Colonic mucosa (tissue), 4 donors: ENCODE results near the gene PRKCD. TPM values are rescaled to one million over a fixed set of nuclear protein-coding genes. Genes with fewer than 3 reads are reported as not detected.
A peak's percentile ranks its signal among the peaks of the same experiment; 100 is the strongest.

Experiments used
- DNase-seq: peaks from one replicate; pipeline ENCODE4 v3.0.0-alpha.2; 2020
- H3K27ac ChIP-seq: fragments of 200-600 bp; one replicate; pipeline ENCODE4 v1.8.0; 2021
- H3K27me3 ChIP-seq: fragments of 200-600 bp; one replicate; pipeline ENCODE4 v1.8.0; 2021
- H3K36me3 ChIP-seq: fragments of 200-600 bp; one replicate; pipeline ENCODE4 v1.8.0; 2021
- H3K4me1 ChIP-seq: fragments of 200-600 bp; one replicate; pipeline ENCODE4 v1.8.0; 2021; ENCODE audit warnings: mild to moderate bottlenecking
- H3K4me3 ChIP-seq: fragments of 200-600 bp; one replicate; pipeline ENCODE4 v1.8.0; 2021
- H3K9ac ChIP-seq, 2 donors: one replicate each; pipeline ENCODE4 v1.7.0; 2013; ENCODE audit warnings: control low read depth in 2 of 2, low read depth in 2 of 2, low read length in 2 of 2
- H3K9me3 ChIP-seq: fragments of 200-600 bp; one replicate; pipeline ENCODE4 v1.8.0; 2021
- intact Hi-C: fragments of 100-400 bp; cut with DNase I; formaldehyde crosslinking; loops from one replicate; pipeline ENCODE4 v1.14.1; 2022
- total RNA-seq, 2 donors: library from RNA; stranded (reverse); fragmentation: NEBNext Ultra II Directional in 1 of 2; extraction: Animal tissue kit (Norgen Biotek cat#: 25700) in 1 of 2; gene quantifications; one replicate each; pipeline ENCODE4 v1.2.1, GENCODE V29; 2021
- TF ChIP-seq, protein P1 (sequence below): fragments of 200-600 bp; IDR thresholded peaks from one replicate; pipeline ENCODE4 v1.8.0; 2022; ENCODE audit warnings: antibody characterized with exemption, mild to moderate bottlenecking
- donor health status: healthy.
- donor health status: DM: no; HTN: no; CAD: no.
- donor health status: DM: no; HTN: no; CAD: no.

Gene PRKCD
- total RNA-seq, 2 donors from 2014 or later = 58.9 to 75.0 TPM

DNA sequence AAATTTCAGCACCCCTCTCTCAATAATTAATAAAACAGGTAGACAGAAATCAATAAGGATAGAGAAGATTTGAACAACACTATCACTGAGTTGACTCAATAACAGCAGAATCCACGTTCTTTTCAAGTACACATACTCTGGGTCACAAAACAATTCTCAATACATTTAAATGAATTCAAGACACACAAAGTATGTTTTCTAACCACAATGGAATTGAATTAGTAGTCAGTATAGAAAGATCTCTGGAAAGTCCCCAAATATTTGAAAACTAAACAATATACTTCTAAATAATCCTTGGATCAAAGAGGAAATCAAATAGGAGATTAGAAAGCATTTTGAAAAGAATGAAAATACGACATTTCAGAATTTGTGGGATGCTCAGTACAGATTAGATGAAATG lies 54.8 kb downstream of the PRKCD start:
- Histone ChIP-seq H3K27me3 (no peaks in the 10 kb centered on the region), H3K4me1 (no peaks in the 10 kb centered on the region), H3K4me3 (no peak overlapping the region), H3K36me3 (no peaks in the 10 kb centered on the region), H3K27ac (no peak overlapping the region), H3K9me3 (no peaks in the 10 kb centered on the region), H3K9ac (no peak overlapping the region)
- DNase-seq = no peak
- intact Hi-C loops = no loop called here
- TF ChIP-seq, protein P1, sequence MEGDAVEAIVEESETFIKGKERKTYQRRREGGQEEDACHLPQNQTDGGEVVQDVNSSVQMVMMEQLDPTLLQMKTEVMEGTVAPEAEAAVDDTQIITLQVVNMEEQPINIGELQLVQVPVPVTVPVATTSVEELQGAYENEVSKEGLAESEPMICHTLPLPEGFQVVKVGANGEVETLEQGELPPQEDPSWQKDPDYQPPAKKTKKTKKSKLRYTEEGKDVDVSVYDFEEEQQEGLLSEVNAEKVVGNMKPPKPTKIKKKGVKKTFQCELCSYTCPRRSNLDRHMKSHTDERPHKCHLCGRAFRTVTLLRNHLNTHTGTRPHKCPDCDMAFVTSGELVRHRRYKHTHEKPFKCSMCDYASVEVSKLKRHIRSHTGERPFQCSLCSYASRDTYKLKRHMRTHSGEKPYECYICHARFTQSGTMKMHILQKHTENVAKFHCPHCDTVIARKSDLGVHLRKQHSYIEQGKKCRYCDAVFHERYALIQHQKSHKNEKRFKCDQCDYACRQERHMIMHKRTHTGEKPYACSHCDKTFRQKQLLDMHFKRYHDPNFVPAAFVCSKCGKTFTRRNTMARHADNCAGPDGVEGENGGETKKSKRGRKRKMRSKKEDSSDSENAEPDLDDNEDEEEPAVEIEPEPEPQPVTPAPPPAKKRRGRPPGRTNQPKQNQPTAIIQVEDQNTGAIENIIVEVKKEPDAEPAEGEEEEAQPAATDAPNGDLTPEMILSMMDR = no peak

DNA sequence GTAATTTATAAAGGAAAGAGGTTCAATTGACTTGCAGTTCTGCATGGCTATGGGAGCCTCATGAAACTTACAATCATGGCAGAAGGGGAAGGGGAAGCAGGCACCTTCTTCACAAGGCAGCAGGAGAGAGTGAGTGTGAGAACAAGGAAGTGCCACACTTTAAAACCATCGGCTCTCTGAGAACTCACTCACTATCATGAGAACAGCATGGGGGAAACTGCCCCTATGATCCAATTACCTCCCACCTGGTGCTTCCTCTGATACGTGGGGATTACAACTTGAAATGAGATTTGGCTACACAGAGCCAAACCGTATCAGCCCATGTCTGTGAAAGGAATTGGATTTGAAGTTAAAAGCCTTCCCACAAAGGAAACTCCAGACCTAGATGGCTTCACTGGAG lies 55.7 kb downstream of the PRKCD start:
- no peak for DNase-seq
- Histone ChIP-seq H3K27me3 (no peaks in the 10 kb centered on the region), H3K27ac (no peak overlapping the region)

DNA sequence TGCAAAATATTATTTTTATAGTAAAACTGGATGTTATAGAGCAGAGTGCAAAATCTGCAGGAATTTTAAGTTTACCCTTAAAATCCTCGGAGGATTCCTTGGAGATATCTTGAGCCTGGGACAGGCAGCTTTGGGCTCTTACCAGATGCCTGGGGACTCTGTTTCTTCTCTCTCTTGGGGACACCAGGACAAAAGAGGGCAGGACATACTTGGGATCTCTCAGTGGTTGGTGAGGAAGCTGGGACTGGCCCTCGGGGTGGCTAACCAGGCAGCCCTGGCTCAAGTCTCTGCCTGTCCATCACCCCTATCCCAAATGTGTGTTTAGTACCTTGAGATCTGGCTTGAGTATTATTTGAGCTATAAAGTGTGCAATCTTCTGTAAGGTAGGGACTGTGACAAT lies 56.2 kb downstream of the PRKCD start:
- no peaks in the 10 kb centered on the region for H3K36me3 ChIP-seq
- H3K4me1 ChIP-seq = no peaks in the 10 kb centered on the region
- H3K9ac ChIP-seq = no peak overlapping the region
- no peak overlapping the region for H3K27ac ChIP-seq
- H3K27me3 ChIP-seq = no peaks in the 10 kb centered on the region
- H3K4me3 ChIP-seq = no peak overlapping the region
- intact Hi-C loops = no loop called here
- H3K9me3 ChIP-seq = no peaks in the 10 kb centered on the region
- DNase-seq = no peak
- TF ChIP-seq, protein P1 = no peak

More for the DNA sequence above, 55.7 kb downstream of the PRKCD start:
- Histone ChIP-seq H3K9me3 (no peaks in the 10 kb centered on the region), H3K9ac (no peak overlapping the region), H3K4me1 (no peaks in the 10 kb centered on the region), H3K4me3 (no peak overlapping the region), H3K36me3 (no peaks in the 10 kb centered on the region)
- intact Hi-C loops = no loop called here
- TF ChIP-seq, protein P1 = no peak

DNA sequence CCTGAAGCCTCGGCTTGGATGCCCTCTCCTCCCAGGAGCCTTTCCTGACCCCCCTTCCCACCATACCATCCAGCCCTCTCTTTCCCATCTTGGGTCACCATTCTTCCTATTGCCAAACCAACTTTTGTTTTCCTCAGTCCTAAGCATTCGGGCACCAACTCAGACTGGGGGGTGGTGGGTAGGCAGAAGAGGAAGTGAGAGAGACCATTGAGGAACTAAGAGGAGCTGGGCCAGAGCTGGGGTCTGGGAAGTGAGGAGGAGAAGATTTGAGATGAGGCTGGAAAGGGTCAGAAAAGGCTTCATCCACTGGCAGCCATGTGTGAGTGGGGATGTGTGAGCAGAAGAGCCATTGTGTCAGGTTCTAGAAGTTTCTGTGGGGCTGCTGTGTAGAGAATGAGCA lies 57.1 kb downstream of the PRKCD start:
- TF ChIP-seq, protein P1 = no peak
- DNase-seq = no peak
- intact Hi-C loops = no loop called here
- Histone ChIP-seq H3K4me1 (no peaks in the 10 kb centered on the region), H3K36me3 (no peaks in the 10 kb centered on the region), H3K9me3 (no peaks in the 10 kb centered on the region), H3K27me3 (no peaks in the 10 kb centered on the region), H3K9ac (no peak overlapping the region), H3K27ac (no peak overlapping the region), H3K4me3 (no peak overlapping the region)

DNA sequence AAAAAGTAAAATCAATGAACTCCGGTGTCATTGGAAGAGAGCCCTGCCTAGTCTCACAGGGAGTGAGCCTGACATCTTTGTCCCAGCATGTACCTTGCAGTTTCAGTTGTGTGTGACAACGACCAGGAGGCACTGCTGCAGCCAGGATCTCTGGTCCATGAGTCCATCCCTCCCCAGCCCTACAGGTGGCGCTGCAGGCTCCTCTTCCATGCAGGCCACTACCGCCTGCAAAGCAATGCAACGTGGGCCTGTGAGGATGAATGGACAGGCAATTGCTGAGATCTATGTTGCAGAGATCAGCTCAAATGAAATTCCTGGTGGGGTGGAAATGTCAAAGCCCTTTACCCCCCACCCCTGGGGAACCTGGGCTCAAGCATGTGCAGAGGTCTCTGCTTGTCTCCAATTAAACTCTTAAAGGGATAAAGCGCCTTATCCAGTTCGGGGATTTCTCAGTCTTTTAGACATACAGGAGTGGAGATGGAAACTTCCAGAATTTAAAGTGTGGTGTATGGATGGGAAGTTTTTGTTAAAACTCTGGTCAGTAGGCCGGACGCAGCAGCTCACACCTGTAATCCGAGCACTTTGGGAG lies 59.0 kb downstream of the PRKCD start:
- peak; percentile 89 for DNase-seq
- Histone ChIP-seq H3K9ac (no peak overlapping the region), H3K27ac (no peak overlapping the region), H3K4me3 (no peak overlapping the region), H3K27me3 (no peaks in the 10 kb centered on the region), H3K36me3 (peaks cover 5% of the 10 kb centered on the region), H3K4me1 (no peaks in the 10 kb centered on the region), H3K9me3 (no peaks in the 10 kb centered on the region)
- TF ChIP-seq, protein P1 = peak; percentile 95
- intact Hi-C loops = no loop called here
